Activated CD8-positive, alpha-beta memory T cell treated with anti-CD3 and anti-CD28 coated beads for 1 hour (primary cell): ENCODE results near the gene SPATA13.

ENCODE experiments used
- DNase-seq, 2 donors: peaks; one replicate each; pipeline ENCODE4 v3.0.0-alpha.2; 2020; ENCODE audit warnings: low read depth in 1 of 2; ENCODE audit errors: extremely low read depth in 1 of 2

Gene SPATA13

GRCh38 chr13:24165746-24166145 lies 5.2 kb downstream of the SPATA13 start:
- DNase-seq: no peak

GRCh38 chr13:24166561-24166960 lies 6.0 kb downstream of the SPATA13 start:
- DNase-seq: no peak

GRCh38 chr13:24167666-24168391 lies 7.3 kb downstream of the SPATA13 start:
- DNase-seq: no peak

GRCh38 chr13:24168392-24168750 lies 7.9 kb downstream of the SPATA13 start:
- DNase-seq: no peak

GRCh38 chr13:24168979-24169378 lies 8.5 kb downstream of the SPATA13 start:
- no peak for DNase-seq

GRCh38 chr13:24172071-24172470 lies 11.6 kb downstream of the SPATA13 start:
- DNase-seq: no peak

- DNase-seq: no peak
Observed at GRCh38 chr13:24173795-24174194, 13.3 kb downstream of the SPATA13 start.

GRCh38 chr13:24175847-24176246 lies 15.3 kb downstream of the SPATA13 start:
- DNase-seq: no peak

GRCh38 chr13:24176351-24177101 lies 16.0 kb downstream of the SPATA13 start:
- no peak for DNase-seq

GRCh38 chr13:24178847-24179485 lies 18.4 kb downstream of the SPATA13 start:
- DNase-seq: no peak

GRCh38 chr13:24179486-24179850 lies 18.9 kb downstream of the SPATA13 start:
- DNase-seq: no peak

GRCh38 chr13:24180750-24181377 lies 20.3 kb downstream of the SPATA13 start:
- no peak for DNase-seq

- no peak for DNase-seq
Observed at GRCh38 chr13:24181991-24182702, 21.6 kb downstream of the SPATA13 start.

GRCh38 chr13:24182703-24183081 lies 22.2 kb downstream of the SPATA13 start:
- DNase-seq: no peak

GRCh38 chr13:24183741-24184182 lies 23.2 kb downstream of the SPATA13 start:
- no peak for DNase-seq

- DNase-seq: no peak
Observed at GRCh38 chr13:24184265-24184841, 23.8 kb downstream of the SPATA13 start.

GRCh38 chr13:24184882-24185281 lies 24.4 kb downstream of the SPATA13 start:
- no peak for DNase-seq

GRCh38 chr13:24185591-24186232 lies 25.2 kb downstream of the SPATA13 start:
- DNase-seq: no peak

- DNase-seq: no peak
Observed at GRCh38 chr13:24187185-24187584, 26.7 kb downstream of the SPATA13 start.
